Skeletal muscle tissue (tissue), 4 donors: ENCODE measurements around the gene SORCS1. TPM values are rescaled to one million over a fixed set of nuclear protein-coding genes. Genes with fewer than 3 reads are reported as not detected.

Experiments
- H3K27ac ChIP-seq: one replicate; pipeline ENCODE4 v1.7.0; 2013; ENCODE audit warnings: mild to moderate bottlenecking, low read depth, low read length, inconsistent platforms
- H3K27me3 ChIP-seq, 3 donors: one replicate each; pipeline ENCODE4 v1.7.0; 2013; ENCODE audit warnings: low read length in 3 of 3; ENCODE audit not compliant: control insufficient read depth in 3 of 3, insufficient read depth in 3 of 3
- H3K36me3 ChIP-seq, 3 donors: one replicate each; pipeline ENCODE4 v1.7.0; 2013; ENCODE audit warnings: low read length in 3 of 3; ENCODE audit not compliant: control insufficient read depth in 3 of 3, insufficient read depth in 3 of 3
- H3K4me1 ChIP-seq, 3 donors: one replicate each; pipeline ENCODE4 v1.7.0; 2013; ENCODE audit warnings: low read length in 3 of 3, mild to moderate bottlenecking in 3 of 3; ENCODE audit not compliant: control insufficient read depth in 3 of 3, insufficient read depth in 3 of 3
- H3K4me3 ChIP-seq, 3 donors: one replicate each; pipeline ENCODE4 v1.7.0; 2013; ENCODE audit warnings: low read length in 3 of 3
- H3K9ac ChIP-seq, 3 donors: one replicate each; pipeline ENCODE4 v1.7.0; 2013; ENCODE audit warnings: low read length in 3 of 3, mild to moderate bottlenecking in 3 of 3, moderate library complexity in 2 of 3, low read depth in 1 of 3
- H3K9me3 ChIP-seq, 3 donors: one replicate each; pipeline ENCODE4 v1.7.0; 2013; ENCODE audit warnings: low read length in 3 of 3; ENCODE audit not compliant: control insufficient read depth in 3 of 3
- total RNA-seq: library from RNA; depleted of rRNA; stranded (reverse); fragments of >200 nt; gene quantifications from one replicate; pipeline ENCODE4 v1.2.3, GENCODE V29; 2014
- donor health status: Osteomylitis.

The SORCS1 gene
- total RNA-seq, 1 donor from 2014 or later, result 4.2 TPM

GRCh38 chr10:106680061-106680460 lies 484.4 kb downstream of the SORCS1 start:
- no peak overlapping the region for H3K9ac ChIP-seq
- no peak overlapping the region for H3K27ac ChIP-seq
- no peaks in the 10 kb centered on the region for H3K4me1 ChIP-seq
- H3K27me3 ChIP-seq, result no peaks in the 10 kb centered on the region
- no peak overlapping the region for H3K4me3 ChIP-seq
- H3K9me3 ChIP-seq, result peaks cover 0 to 2% (median 0%) of the 10 kb centered on the region in 3 donors
- H3K36me3 ChIP-seq, result no peaks in the 10 kb centered on the region

GRCh38 chr10:106679314-106679713 lies 485.2 kb downstream of the SORCS1 start:
- Histone ChIP-seq H3K4me1 (no peaks in the 10 kb centered on the region), H3K4me3 (no peak overlapping the region), H3K9me3 (peaks cover 0 to 2% (median 0%) of the 10 kb centered on the region in 3 donors), H3K36me3 (no peaks in the 10 kb centered on the region), H3K9ac (no peak overlapping the region), H3K27me3 (no peaks in the 10 kb centered on the region), H3K27ac (no peak overlapping the region)

DNA sequence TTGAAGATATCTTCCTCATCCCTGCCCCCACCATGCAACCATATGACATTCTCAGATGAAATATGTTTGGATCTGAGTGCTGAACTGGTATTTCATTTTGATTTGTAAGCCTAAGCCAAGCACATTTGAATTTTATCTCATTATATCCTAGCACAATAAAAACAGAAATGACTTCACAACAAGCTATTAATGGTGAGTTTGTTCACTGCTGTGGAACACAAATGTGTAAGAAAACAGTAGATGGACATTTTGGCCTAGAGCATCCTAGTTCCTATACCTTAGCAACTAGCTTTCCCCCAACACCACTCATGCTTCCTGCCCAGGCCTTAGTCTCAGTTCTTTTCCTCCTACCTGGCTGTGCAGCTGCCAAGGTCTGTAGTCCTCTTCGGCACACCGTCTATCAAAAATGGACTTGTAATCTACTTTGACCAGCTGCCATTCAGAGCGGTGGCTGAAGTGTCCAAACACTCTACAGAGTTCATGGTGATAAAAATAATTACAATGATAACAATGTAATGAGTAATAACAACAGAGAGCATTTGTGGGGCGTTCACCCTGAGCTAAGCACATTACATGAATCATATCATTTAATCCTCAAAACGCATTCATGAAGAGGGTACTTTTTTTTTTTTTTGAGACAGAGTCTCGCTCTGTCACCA lies 491.9 kb downstream of the SORCS1 start:
- H3K9ac ChIP-seq, result no peak overlapping the region
- H3K4me1 ChIP-seq, result no peaks in the 10 kb centered on the region
- H3K9me3 ChIP-seq, result peaks cover 0 to 2% (median 0%) of the 10 kb centered on the region in 3 donors
- no peak overlapping the region for H3K4me3 ChIP-seq
- no peaks in the 10 kb centered on the region for H3K27me3 ChIP-seq
- H3K27ac ChIP-seq, result no peak overlapping the region
- H3K36me3 ChIP-seq, result no peaks in the 10 kb centered on the region

- peaks cover 0 to 2% (median 0%) of the 10 kb centered on the region in 3 donors for H3K4me1 ChIP-seq
- H3K9ac ChIP-seq, result no peak overlapping the region
- H3K9me3 ChIP-seq, result no peaks in the 10 kb centered on the region
- no peak overlapping the region for H3K4me3 ChIP-seq
- no peak overlapping the region for H3K27ac ChIP-seq
- H3K36me3 ChIP-seq, result no peaks in the 10 kb centered on the region
- H3K27me3 ChIP-seq, result no peaks in the 10 kb centered on the region
These were observed 502.8 kb downstream of the SORCS1 start for GRCh38 chr10:106661767-106662140.

DNA sequence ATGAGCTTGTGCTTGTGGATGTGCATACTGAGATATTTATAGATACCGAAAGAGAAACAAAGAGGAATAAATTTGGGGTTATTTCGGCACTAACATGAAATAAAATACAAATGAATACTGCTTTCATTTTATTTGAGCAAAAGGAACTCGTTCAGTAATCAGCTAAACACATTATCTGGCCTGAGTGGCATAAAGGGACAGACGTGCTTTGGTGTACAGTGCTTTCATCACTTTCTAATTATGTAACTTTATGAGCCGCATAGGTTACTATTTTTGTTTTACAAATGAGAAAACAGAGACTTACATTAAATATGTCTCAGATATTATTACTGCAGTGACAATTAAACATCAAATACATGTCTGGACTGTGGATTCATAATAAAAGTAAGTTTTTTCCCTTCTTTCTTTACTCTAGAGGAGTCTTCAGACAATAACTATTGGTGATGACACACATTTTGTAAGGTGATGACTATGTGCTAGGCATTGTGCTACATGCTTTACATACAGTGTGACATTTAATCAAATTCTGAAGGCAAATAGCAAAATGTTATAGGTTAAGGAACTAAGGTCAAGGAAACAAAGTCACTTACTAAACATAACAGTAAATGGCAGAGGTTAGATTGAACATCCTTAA lies 503.3 kb downstream of the SORCS1 start:
- Histone ChIP-seq H3K9ac (no peak overlapping the region), H3K9me3 (no peaks in the 10 kb centered on the region), H3K27me3 (no peaks in the 10 kb centered on the region), H3K4me1 (peaks cover 0 to 2% (median 0%) of the 10 kb centered on the region in 3 donors), H3K27ac (no peak overlapping the region), H3K36me3 (no peaks in the 10 kb centered on the region), H3K4me3 (no peak overlapping the region)

DNA sequence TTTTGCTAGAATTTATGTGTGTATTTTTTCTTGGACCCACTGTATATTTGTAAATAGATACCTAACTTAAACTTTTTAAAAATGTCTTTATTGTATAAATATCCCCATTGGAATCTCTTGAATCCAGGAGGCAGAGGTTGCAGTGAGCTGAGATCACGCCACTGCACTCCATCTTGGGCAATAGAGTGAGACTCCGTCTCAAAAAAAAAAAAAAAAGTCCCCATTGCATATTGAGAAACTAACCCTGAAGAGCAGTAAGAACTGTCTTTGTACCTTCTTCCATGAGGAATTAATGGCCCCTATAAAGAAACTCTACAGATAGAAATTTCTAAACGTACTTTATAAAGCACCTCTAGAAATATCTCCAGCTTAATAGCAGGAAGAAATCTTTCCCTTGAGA lies 504.0 kb downstream of the SORCS1 start:
- Histone ChIP-seq H3K9me3 (no peaks in the 10 kb centered on the region), H3K27ac (no peak overlapping the region), H3K4me3 (no peak overlapping the region), H3K27me3 (no peaks in the 10 kb centered on the region), H3K4me1 (peaks cover 0 to 2% (median 0%) of the 10 kb centered on the region in 3 donors), H3K9ac (no peak overlapping the region), H3K36me3 (no peaks in the 10 kb centered on the region)

DNA sequence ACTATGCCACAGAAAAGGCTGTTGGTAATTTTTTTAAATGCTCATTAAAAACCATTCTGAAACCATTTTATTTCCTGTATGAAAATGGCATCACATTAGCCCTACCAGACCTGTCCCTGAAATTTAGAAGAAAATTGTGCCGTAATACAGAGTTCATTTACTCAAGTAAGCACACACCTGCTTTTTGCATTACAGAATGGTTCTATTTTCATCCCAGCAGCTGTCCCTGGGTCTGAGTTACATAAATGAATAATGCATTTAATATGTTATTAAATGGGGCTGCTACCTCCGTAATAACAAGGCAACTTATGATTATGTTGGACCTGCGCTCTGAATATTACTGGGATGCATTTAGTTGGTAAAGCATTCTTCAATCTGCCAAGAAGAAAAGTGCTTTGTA lies 508.9 kb downstream of the SORCS1 start:
- H3K4me3 ChIP-seq, result no peak overlapping the region
- H3K27me3 ChIP-seq, result no peaks in the 10 kb centered on the region
- H3K36me3 ChIP-seq, result no peaks in the 10 kb centered on the region
- no peak overlapping the region for H3K9ac ChIP-seq
- no peaks in the 10 kb centered on the region for H3K9me3 ChIP-seq
- H3K27ac ChIP-seq, result peak overlapping the region; percentile 62
- no peaks in the 10 kb centered on the region for H3K4me1 ChIP-seq

- no peak overlapping the region for H3K4me3 ChIP-seq
- peak overlapping the region; percentile 62 for H3K27ac ChIP-seq
These were observed 509.3 kb downstream of the SORCS1 start for GRCh38 chr10:106655165-106655564.

GRCh38 chr10:106652279-106652678 lies 512.2 kb downstream of the SORCS1 start:
- no peaks in the 10 kb centered on the region for H3K27me3 ChIP-seq

More at GRCh38 chr10:106655165-106655564, 509.3 kb downstream of the SORCS1 start:
- Histone ChIP-seq H3K36me3 (no peaks in the 10 kb centered on the region), H3K4me1 (no peaks in the 10 kb centered on the region), H3K9me3 (no peaks in the 10 kb centered on the region), H3K9ac (no peak overlapping the region), H3K27me3 (no peaks in the 10 kb centered on the region)

More at GRCh38 chr10:106652279-106652678, 512.2 kb downstream of the SORCS1 start:
- Histone ChIP-seq H3K9me3 (no peaks in the 10 kb centered on the region), H3K9ac (no peak overlapping the region), H3K4me3 (no peak overlapping the region), H3K27ac (no peak overlapping the region), H3K36me3 (no peaks in the 10 kb centered on the region), H3K4me1 (no peaks in the 10 kb centered on the region)
